GM19351 (cell line): ENCODE measurements around the gene ASH1L.
A peak's percentile ranks its signal among the peaks of the same experiment; 100 is the strongest.
"Not testable (repeated sequence)": the region's sequence is repeated elsewhere in the genome, so short reads cannot be mapped to it uniquely, and the experiment has no call there.

Source experiments
- ATAC-seq: cut with Tn5 transposase; IDR thresholded peaks from one replicate; pipeline ENCODE4 v1.9.1; 2021; ENCODE audit warnings: mild to moderate bottlenecking, moderate library complexity; ENCODE audit not compliant: unreplicated experiment

Gene ASH1L

GRCh38 chr1:155562581-155563376, at the start of gene ASH1L:
TSS of gene ASH1L (minus strand) at chr1:155562803. CDS start at chr1:155521519, 41,284 bp downstream.
- peak; percentile 75 for ATAC-seq

GRCh38 chr1:155610257-155610647, 47.6 kb upstream of the ASH1L start:
- ATAC-seq = peak; percentile 20

- peak; percentile 87 for ATAC-seq
Measured at GRCh38 chr1:155609515-155610256, 47.1 kb upstream of the ASH1L start, which contains the start of gene MSTO1. TSS of gene MSTO1 (plus strand) at chr1:155610218. CDS start at chr1:155610249, 31 bp downstream.

- no peak for ATAC-seq
Measured at GRCh38 chr1:155608888-155609225, 46.3 kb upstream of the ASH1L start.

- no peak for ATAC-seq
Measured at GRCh38 chr1:155607708-155608107, 45.1 kb upstream of the ASH1L start.

- ATAC-seq = not testable (repeated sequence)
Measured at GRCh38 chr1:155599828-155600572, 37.4 kb upstream of the ASH1L start.

GRCh38 chr1:155598842-155599331, 36.3 kb upstream of the ASH1L start:
- no peak for ATAC-seq

- no peak for ATAC-seq
Measured at GRCh38 chr1:155596864-155597263, 34.3 kb upstream of the ASH1L start.

- not testable (repeated sequence) for ATAC-seq
Measured at GRCh38 chr1:155595877-155596474, 33.4 kb upstream of the ASH1L start.

GRCh38 chr1:155591770-155592169, 29.2 kb upstream of the ASH1L start:
- no peak for ATAC-seq

GRCh38 chr1:155590516-155591247, 28.1 kb upstream of the ASH1L start:
- ATAC-seq = not testable (repeated sequence)

GRCh38 chr1:155589282-155589681, 26.7 kb upstream of the ASH1L start:
- not testable (repeated sequence) for ATAC-seq

- ATAC-seq = not testable (repeated sequence)
Measured at GRCh38 chr1:155583846-155584245, 21.2 kb upstream of the ASH1L start.

- not testable (repeated sequence) for ATAC-seq
Measured at GRCh38 chr1:155575608-155576007, 13.0 kb upstream of the ASH1L start.

- ATAC-seq = no peak
Measured at GRCh38 chr1:155574077-155574476, 11.5 kb upstream of the ASH1L start.

GRCh38 chr1:155570593-155570990, 8.0 kb upstream of the ASH1L start:
- no peak for ATAC-seq

GRCh38 chr1:155569988-155570592, 7.5 kb upstream of the ASH1L start:
- ATAC-seq = no peak

GRCh38 chr1:155563377-155564022, 897 bp upstream of the ASH1L start:
- ATAC-seq = peak; percentile 5
